Non-pigmented ciliary epithelial cell (primary cell): ENCODE measurements around the gene IGF2R.

Source experiments
- DNase-seq: peaks from one replicate; pipeline ENCODE4 v3.0.0-alpha.2; 2010; ENCODE audit warnings: low read depth

The IGF2R gene

DNA sequence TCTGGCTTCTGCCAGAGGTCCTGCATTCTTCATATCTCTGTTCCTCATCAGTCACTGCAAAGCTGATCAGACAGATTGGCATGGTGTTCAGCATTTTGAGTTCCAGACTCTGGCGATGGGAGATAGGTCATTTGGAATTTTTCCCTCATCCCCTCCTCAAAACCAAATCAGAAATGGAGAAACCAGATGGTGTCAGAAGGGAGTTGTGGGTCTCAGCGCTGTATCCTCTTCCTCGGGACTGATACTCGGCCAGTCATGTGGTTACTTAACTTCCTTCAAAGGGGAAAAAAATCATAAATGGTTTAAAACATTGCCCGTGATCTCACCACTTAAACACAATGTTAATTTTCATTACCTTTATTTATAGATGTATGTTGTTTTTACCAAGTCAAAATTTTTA, 75.8 kb downstream of the IGF2R start:
- no peak for DNase-seq

DNA sequence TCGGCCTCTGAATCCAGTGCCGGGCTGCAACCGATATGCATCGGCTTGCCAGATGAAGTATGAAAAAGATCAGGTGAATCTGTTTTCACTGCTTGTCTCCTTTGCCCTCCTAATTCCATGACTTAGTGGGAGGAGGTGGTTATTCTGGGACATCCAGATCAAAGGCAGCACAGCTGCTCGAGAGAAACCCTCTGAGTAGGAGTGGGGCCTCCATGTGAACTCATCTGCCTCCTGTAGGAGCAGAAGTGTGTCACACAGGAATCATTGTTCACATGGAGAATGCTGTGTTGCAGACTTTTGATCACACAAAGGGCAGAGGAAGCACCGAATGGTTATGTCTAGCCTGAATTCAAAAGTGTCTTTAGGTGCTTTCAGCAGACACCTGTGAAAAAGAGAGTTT, 79.6 kb downstream of the IGF2R start:
- DNase-seq, result no peak

DNA sequence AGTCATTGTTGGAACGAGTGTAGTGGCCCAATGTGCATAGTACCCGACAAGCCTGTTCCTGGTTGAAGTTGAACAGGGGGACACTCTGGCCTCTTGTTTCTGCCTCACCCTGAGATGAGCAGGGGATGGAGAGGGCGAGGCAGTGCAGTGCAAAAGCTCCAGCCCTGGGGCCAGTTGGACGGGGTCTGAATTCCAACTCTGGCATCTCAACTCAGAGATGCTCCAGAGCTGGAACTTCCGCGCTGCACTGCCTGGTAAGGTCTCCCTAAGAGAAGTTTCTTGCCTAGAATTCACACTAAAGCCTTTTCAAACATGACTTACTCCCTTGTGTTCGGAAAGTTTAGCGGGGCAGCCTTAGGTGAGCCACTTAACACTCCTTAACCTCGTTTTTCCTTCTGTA, 80.5 kb downstream of the IGF2R start:
- no peak for DNase-seq

DNA sequence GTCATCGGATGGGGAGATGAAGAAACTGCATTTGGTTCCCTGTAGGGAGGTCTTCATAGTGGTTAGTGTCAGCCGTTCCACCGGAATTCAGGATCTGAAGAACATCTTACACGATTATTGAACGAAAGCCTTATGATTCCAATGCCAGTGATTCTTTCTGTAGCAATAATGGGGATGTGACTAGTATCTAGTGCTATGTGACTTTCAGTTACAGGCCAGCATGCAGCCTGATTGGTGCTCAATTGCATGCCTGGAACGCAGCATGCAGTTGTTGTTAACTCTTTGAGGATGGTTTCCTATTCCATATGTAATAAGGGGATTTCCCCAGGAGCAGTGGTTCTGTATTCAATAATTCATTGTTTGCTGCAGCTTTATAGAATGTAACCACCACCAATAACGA, 81.1 kb downstream of the IGF2R start:
- no peak for DNase-seq

DNA sequence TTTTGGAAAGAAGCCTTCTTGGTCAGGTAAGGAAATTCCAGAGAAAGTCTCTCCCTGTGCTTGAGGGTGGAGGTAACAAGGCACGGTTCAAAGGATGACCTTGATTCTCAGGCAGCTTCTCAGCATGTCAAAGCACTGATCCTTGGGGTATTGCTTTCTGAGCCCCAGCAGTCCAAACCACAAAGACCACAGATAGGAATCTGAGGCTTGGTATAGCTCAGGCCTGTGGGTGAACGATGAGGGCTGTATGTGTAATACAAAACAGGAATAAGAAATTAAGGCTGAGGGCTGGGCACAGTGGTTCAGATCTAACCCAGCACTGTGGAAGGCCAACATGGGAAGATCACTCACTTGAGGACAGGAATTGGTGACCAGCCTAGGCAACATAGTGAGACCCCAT, 82.5 kb downstream of the IGF2R start:
- no peak for DNase-seq

DNA sequence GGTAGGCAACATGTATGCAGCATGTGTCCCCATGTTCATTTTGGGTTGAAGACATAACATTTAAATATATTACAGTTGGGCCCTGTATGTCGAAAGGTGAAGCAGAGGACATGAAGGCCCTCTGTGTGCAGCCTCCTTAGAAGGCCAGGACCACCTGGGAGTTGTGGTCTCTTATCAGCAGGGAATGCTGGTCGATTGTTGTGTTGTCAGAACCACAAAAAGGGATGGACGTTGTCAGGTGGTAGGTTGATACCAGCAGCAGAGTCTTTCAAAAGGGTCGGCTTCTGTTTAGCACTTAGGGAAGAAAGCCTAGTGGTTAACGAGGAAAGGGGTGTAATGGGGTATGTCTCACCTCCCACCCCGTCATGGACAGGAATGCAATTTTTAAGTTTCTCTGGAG, 85.4 kb downstream of the IGF2R start:
- no peak for DNase-seq

DNA sequence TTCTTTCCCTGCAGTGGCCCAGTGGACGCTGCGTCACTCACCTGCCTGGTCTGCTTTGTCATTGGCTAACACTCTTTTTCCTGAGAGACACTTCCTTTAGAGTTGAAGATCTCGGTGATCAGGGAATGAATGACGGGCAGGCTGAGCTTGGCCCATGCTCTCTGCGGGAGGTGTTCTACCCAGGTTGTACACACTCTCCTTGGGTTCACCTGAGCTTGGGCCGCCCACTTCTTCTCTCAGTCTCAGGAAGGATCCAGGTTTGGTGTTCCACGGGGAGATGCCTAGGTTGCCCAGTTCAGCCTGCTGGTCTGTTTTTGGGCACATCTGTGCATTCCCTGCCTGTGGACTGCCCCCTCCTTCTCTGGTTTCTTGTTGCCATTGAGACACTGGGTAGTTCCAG, 86.0 kb downstream of the IGF2R start:
- DNase-seq, result no peak

DNA sequence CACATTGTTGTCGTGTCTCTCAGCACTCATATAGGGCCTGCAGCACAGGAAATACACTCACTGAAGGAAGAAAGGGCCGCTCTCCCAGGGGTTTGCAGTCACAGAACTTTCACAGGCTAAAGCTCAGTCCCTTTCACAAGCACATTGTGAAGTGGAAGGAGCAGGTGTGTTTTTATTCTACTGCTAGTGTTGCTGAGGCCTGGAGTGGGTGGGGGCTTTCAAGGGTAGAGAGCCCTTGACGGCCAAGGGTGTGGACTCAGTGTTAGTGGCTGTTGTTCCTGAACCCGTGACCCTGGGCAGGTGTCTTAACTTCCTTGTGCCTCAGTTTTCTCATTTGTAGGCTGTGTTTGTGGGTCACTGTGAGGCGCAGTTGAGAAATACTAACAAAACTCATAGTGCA, 86.5 kb downstream of the IGF2R start:
- DNase-seq, result no peak

DNA sequence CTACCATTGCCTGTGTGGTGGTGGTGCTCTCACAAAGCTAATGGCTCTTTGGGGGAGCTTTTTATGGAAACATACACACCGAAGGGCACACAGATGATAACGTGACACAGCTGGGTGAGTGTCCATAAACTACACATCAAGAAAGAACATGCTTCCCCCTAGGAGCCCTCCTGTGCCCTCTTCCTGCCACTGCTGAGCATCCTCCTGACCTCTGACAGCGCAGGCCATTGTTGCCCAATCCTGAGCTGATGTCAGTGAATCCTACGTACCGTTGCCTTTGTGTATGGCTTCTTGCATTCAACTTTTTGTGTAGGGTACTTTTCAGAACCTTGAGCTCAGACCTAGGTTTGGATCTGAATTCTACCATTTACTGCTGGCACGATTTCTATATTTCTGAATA, 86.9 kb downstream of the IGF2R start:
- DNase-seq, result no peak

DNA sequence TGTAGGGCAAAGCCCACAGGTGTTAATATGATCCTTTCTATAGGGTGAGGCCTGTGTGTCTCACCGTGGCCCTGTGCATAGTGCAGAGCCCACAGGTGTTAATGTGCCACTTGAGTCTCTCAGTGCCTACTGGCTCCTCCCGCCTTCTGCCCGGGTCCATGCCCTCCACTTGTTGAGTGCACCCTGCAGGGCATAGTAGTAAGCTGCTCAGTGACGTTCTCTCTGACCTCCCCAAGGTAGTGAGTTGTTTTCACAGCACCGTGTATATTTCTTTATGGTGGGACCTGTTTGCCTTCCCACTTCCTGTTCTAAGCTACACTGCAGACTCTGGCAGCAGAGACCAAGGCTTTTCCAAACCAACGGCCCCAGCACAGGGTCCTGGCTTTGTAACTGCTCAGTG, 88.2 kb downstream of the IGF2R start:
- no peak for DNase-seq

DNA sequence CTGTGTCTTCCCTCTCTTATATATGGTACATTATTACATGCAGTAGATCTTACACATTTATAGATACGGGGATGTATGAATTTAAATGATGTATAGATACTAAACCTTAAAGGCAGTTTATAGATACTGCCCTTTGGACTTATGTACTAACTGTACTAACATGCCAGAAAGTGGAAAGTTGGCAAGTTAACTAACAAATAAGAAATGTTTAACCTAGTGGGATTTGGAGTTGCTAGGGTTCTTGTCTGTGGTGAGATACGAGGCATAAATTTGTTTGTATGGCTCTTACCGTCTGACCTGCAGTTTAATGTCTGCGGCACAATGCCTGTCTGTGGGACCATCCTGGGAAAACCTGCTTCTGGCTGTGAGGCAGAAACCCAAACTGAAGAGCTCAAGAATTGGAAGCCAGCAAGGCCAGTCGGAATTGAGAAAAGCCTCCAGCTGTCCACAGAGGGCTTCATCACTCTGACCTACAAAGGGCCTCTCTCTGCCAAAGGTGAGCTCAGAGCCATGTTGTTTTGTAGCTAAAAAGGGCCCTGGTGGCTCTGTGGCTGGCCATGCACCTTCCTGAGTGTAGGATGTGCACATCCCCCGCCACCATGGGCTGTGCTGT, 89.8 kb downstream of the IGF2R start:
- DNase-seq, result no peak

DNA sequence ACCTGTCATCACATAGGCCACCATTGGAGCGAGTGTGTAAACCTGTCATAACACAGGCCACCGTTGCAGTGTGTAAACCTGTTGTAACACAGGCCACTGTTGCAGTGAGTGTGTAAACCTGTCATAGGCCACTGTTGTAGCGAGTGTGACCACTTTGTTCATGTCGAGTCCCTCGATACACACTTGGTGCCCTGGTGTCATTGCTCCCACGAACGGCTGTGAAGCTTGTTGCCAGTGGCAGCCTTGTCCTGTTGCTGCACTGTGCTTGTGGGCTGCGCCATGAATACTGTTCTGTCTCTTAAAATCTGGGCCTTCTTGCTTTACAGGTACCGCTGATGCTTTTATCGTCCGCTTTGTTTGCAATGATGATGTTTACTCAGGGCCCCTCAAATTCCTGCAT, 91.3 kb downstream of the IGF2R start:
- DNase-seq, result no peak

DNA sequence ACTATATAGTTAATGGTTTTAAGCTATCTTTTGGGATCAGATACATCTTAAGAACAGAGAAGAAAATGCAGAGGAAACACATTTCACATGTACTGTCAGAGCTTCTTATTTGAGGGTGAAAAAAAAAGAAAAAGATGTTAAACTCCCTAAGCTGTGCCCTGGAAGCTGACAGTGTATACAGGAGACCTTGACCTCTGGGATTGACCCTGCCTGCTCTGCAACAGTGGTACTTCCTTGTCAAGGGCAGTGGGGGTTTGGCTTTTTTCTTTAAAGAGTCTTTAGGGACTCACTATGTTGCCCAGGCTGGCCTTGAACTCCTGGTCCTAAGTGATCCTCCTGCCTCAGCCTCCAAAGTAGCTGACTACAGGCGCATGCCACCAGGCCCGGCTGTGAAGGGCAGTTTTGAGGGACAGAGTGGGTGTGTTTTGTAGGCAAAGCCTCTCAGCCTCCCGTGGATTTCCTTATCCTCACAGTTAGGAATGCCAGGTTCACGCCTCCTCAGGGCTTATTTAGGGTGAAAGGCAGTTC, 92.1 kb downstream of the IGF2R start:
- DNase-seq, result no peak

DNA sequence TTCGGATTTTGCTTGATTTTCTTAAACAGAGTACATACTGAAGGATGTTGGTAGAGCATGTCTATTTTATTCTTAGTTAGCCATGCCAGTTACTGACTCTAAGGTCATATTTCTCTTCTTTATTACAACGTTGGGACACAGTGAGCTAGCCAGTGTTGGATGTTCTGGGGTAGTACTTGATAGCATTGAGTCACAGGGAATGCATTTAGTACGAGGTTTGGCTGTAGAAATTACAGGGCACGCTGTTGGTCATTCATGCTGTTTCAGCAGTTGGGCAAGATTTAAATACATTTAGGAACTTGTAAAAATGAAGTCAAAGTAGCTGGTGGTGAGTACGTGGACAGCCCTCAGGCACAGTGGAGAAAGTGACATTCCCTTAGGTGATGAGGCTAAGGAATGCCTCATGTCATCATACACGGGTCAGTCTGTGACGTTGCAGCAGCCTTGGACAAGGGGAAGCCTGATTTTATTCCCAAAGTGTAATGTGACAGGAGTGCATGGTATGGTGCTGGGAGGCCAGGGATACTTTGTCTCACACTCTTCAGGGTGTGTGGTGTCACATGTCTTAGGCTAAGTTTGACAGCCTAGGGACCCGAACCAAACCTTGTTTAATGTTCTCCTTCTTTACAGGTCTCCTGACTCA, 95.0 kb downstream of the IGF2R start:
- no peak for DNase-seq

DNA sequence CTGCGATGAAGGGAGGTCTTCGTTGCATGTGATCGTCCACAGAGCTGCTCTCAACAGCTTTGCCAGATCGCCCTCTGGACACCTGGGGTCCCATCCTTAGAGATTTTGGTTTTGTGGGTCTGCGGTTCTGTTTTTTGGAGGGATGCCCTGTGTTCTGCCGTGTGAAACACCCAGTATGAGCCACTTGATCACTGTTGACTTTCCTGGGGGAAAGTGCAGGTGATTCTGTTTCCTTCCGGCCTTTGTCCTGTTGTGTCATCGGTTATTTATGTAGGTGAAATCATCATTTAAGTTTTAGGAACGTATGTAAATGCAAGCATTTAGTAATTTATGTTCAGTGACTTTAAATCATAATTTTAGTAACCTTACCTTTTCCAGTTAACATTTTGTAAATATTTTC, 96.3 kb downstream of the IGF2R start:
- DNase-seq, result no peak

DNA sequence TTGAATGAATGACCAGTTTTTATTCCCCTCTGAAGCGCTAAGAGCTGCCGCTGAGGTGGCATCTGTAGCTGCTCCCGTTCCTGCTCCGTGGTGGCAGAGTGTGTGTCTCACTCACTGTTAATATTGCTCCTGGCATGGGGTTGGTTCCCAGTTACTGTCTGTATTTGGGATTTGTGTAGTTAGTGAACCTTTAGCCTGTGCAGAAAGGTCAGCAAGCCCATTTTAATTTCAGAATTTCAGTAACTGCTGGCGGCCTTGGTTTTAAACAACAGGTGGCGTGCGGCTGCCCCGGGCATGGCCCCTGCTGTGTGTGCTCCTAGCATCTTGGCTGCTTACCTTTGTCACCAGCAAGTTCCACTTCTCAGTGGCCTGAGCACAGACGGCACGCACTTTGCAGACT, 98.7 kb downstream of the IGF2R start:
- no peak for DNase-seq

DNA sequence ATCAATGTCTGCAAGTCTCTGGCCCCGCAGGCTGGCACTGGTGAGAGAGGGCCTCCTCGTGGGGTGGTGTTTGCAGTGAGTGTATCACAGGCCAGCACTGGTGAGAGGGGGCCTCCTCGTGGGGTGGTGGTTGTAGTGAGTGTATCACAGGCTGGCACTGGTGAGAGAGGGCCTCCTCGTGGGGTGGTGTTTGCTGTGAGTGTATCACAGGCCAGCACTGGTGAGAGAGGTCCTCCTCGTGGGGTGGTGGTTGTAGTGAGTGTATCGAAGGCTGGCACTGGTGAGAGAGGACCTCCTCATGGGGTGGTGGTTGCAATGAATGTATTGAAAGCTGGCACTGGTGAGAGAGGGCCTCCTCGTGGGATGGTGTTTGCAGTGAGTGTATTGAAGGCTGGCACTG, 99.5 kb downstream of the IGF2R start:
- no peak for DNase-seq

DNA sequence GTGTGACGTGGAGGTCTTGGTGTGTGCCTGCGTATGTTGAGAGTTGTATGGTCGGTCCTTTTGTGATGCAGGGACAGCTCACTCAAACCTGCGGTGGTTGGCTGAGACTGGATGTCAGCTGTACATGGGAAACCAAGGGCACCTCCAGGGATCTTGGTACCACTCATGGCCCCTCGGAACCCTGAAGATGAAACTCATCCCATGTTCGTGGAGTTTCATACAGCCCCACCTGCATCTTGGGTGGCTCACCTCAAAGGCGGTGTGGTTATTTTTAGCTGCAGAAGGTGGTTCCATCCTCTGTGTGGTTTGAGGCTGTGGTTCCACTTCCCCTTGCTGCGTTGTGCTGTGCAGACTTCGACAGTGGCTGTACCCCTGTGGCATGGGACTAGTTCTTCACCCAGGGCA, 100.2 kb downstream of the IGF2R start:
- DNase-seq, result no peak

DNA sequence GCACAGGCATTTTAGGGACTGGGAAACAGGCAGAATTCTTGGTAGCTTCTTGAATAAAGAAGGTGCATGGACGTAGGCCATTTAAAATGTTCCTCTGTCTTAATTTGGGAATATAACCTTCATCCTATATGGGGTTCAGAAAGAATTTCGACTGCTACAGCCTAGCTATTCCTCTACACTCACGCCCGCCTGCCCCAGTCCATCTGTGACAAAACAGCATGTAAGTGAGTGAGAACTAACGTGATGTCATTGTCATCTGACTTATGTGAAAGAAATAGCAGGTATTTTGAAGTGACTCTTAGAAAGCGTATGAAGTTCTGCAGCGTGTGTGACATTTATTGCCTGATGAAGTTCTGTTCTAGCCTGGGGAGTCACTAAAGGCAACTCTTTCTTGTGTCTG, 100.6 kb downstream of the IGF2R start:
- no peak for DNase-seq

DNA sequence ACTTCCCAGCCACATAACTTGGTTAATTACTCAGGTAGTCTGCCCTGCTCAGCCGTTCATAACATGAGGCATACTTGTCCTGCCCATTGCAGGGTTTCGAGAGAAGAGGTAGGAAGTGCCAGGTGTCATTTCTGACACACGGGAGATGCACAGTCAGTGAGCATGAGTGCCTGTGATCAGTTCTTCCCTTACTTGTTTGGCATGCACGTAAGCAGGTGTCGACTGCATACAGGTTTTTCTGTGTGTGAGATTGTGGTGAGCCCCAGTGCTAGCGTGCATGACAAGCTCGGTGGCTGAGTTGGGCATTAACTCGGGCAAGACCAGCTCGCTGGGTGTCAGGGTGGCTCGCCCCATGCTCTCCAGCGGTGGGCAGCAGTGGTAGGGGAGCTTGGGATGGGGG, 101.5 kb downstream of the IGF2R start:
- no peak for DNase-seq

DNA sequence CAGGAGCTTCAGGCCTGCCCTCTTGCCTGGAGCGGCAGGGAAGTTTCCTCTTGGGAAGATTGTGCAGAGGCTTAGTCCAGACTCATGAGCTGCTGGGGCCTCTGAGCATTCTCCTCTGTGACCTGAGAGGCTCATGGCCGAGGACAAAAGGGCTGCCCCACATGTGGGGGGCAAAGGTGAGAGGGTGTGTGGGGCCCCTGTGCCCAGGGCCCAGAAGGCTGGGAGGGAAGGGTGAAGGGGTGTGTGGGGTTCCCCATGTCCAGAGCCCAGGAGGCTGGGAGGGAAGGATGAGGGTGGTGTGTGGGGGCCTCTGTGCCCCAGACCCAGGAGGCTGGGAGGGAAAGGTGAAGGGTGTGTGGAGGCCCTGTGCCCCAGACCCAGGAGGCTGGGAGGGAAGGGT, 101.9 kb downstream of the IGF2R start:
- no peak for DNase-seq

DNA sequence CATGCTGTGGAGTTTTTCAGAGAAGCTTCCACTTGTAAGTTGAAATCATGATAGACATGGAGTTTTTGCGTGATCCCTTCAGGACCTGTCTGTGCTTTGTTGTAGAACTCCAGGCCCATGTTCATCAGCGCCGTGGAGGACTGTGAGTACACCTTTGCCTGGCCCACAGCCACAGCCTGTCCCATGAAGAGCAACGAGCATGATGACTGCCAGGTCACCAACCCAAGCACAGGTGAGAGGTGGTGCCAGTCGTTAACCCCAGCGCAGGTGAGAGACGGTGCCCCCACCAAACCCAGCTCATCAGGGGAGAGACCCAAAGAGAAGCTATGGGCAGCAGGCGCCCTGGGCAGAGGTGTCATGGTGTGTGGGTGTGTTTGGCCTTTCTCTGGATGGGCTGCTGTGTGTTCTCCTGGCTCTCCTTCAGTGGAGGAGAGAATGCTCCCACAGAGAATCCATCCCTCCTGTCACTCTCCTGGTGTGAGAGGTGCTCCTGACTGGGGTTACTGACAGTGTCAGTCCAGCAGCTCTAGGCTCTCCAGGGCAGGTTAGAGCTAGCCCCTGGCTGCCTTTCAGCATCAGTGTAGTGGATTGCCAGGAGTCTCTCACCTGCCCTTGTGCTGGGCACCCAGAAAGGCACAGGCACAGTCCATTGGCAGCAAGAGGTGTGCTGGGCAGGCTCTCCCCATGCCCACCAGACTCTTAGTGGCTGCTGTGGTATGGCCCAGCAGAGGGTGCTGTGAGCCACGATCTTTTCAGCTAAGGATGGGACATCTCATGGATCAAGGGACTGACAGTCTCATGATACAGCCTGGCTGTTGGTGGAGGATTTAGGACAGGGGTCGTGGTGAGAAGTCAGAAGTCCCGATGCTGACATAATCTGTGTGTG, 103.2 kb downstream of the IGF2R start:
- no peak for DNase-seq

DNA sequence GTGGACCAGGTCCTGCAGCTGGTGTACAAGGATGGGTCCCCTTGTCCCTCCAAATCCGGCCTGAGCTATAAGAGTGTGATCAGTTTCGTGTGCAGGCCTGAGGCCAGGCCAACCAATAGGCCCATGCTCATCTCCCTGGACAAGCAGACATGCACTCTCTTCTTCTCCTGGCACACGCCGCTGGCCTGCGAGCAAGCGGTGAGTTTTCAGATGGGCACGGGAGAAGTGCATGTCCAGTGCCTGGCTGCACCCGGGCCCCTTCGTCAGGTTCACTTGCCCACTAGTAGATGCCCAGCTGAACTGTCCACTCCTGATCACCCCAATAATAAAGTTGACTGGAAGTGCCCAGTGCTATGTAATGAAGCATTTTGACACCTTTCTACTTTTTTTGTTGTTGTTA, 104.4 kb downstream of the IGF2R start:
- DNase-seq, result no peak
